HCT116 (cell line): Measurements from ENCODE around the gene KERA. TPM values are rescaled to one million over a fixed set of nuclear protein-coding genes. Genes with fewer than 3 reads are reported as not detected.

Experiments
- ATAC-seq: fragments of 200-7000 bp; cut with Tn5 transposase; 2 replicates; pipeline ENCODE4 v1.9.1; 2020; ENCODE audit warnings: mild to moderate bottlenecking, moderate library complexity
- BruUV-seq: library from RNA; stranded (reverse); fragments of 400-500 nt; replicated peaks from 2 replicates; lab custom pipeline; 2021; lab: Mats Ljungman, UMichigan
- CTCF ChIA-PET: fragments of 300-600 bp; sonication (Branson Sonifier 250); formaldehyde crosslinking; loops from one replicate; lab custom pipeline; 2021; ENCODE audit warnings: antibody characterized with exemption; lab: Charles Lee
- POLR2A ChIA-PET: fragments of 300-600, 350-600 bp; sonication (Branson Sonifier 250); formaldehyde crosslinking; loops from one replicate; lab custom pipeline; 2021; ENCODE audit warnings: antibody characterized with exemption; lab: Charles Lee
- RAD21 ChIA-PET, 2 experiments: fragments of 300-600 bp; sonication (Branson Sonifier 250); formaldehyde crosslinking; loops; one replicate each; lab custom pipeline; 2023; ENCODE audit warnings: low total read pairs in 2 of 2; ENCODE audit not compliant: uncharacterized antibody in 2 of 2, unreplicated experiment in 2 of 2, low non-redundant PET in 1 of 2; lab: Charles Lee
- DNase-seq: peaks from one replicate; pipeline ENCODE4 v3.0.0-alpha.2; 2010; ENCODE audit warnings: low read depth, low spot score
- H2AFZ ChIP-seq: fragments of 200-600 bp; shearing (Covaris generic), sonication (generic); 2 replicates; pipeline ENCODE4 v1.6.1; 2017; ENCODE audit warnings: low read depth, mixed run types, mixed read lengths, antibody characterized with exemption, low read length; ENCODE audit not compliant: poor library complexity, severe bottlenecking
- H3K27ac ChIP-seq: 2 replicates; pipeline ENCODE4 v1.5.1; 2012; ENCODE audit warnings: low read depth, low read length
- H3K27me3 ChIP-seq: fragments of 200-600 bp; sonication (generic); 2 replicates; pipeline ENCODE4 v1.6.1; 2016; ENCODE audit warnings: mixed run types, low read length, mixed read lengths; ENCODE audit not compliant: insufficient read depth
- H3K36me3 ChIP-seq, 2 experiments: fragments of 200-500 bp in 1 of 2; fragments of 200-600 bp in 1 of 2; sonication (Bioruptor generic) in 1 of 2; sonication (generic) in 1 of 2; 2 replicates each; pipeline versions ENCODE4 v1.5.1 to v1.6.1; 2014 to 2016; ENCODE audit warnings: low read length in 2 of 2, inconsistent platforms in 1 of 2, mixed read lengths in 1 of 2, mixed run types in 1 of 2; ENCODE audit not compliant: insufficient read depth in 2 of 2, control insufficient read depth in 1 of 2
- H3K4me1 ChIP-seq, 2 experiments: fragments of 200-600 bp in 1 of 2; sonication (generic) in 1 of 2; 2 replicates each; pipeline versions ENCODE4 v1.5.1 to v1.6.1; 2012 to 2017; ENCODE audit warnings: low read length in 2 of 2, inconsistent platforms in 1 of 2, mild to moderate bottlenecking in 1 of 2, mixed read lengths in 1 of 2, mixed run types in 1 of 2, moderate library complexity in 1 of 2; ENCODE audit not compliant: insufficient read depth in 2 of 2, control insufficient read depth in 1 of 2
- H3K4me2 ChIP-seq: fragments of 200-600 bp; sonication (generic); 2 replicates; pipeline ENCODE4 v1.6.1; 2017; ENCODE audit warnings: mixed run types, low read length, mixed read lengths
- H3K4me3 ChIP-seq, 2 experiments: fragments of 200-600 bp in 1 of 2; sonication (generic) in 1 of 2; replicated peaks in 1 of 2; 2 replicates each; pipeline ENCODE4 v1.5.1; 2011 to 2016; ENCODE audit warnings: low read length in 2 of 2, control low read depth in 1 of 2, low read depth in 1 of 2, mild to moderate bottlenecking in 1 of 2, mixed read lengths in 1 of 2, mixed run types in 1 of 2
- H3K79me2 ChIP-seq: fragments of 200-600 bp; sonication (generic); 2 replicates; pipeline ENCODE4 v1.6.1; 2017; ENCODE audit warnings: mild to moderate bottlenecking, mixed run types, low read length, moderate library complexity, mixed read lengths; ENCODE audit not compliant: insufficient read depth
- H3K9ac ChIP-seq: fragments of 200-600 bp; sonication (generic); 2 replicates; pipeline ENCODE4 v1.6.1; 2016; ENCODE audit warnings: low read length, mixed read lengths
- H3K9me2 ChIP-seq: fragments of 200-600 bp; sonication (generic), shearing (Covaris generic); 2 replicates; pipeline ENCODE4 v1.6.1; 2017; ENCODE audit warnings: mixed run types, mild to moderate bottlenecking, moderate library complexity; ENCODE audit not compliant: insufficient read depth
- H3K9me3 ChIP-seq, 2 experiments: fragments of 200-500 bp in 1 of 2; fragments of 200-600 bp in 1 of 2; sonication (Bioruptor generic) in 1 of 2; sonication (generic) in 1 of 2; 2 replicates each; pipeline ENCODE4 v1.6.1; 2014 to 2017; ENCODE audit warnings: low read length in 2 of 2, mixed read lengths in 2 of 2, inconsistent platforms in 1 of 2, low read depth in 1 of 2, mild to moderate bottlenecking in 1 of 2, mixed run types in 1 of 2, moderate library complexity in 1 of 2; ENCODE audit not compliant: control insufficient read depth in 1 of 2, insufficient read depth in 1 of 2
- H4K20me1 ChIP-seq: fragments of 200-600 bp; sonication (generic), shearing (Covaris generic); 2 replicates; pipeline ENCODE4 v1.6.1; 2017; ENCODE audit warnings: mixed run types, mild to moderate bottlenecking, moderate library complexity; ENCODE audit not compliant: insufficient read depth
- CBX3 ChIP-seq: IDR thresholded peaks from 2 replicates; pipeline ENCODE4 v1.6.1; 2012; ENCODE audit warnings: low read depth
- CEBPB ChIP-seq: IDR thresholded peaks from 2 replicates; pipeline ENCODE4 v1.6.1; 2012; ENCODE audit warnings: low read depth
- CTCF ChIP-seq, 3 experiments: fragments of 200-600 bp in 1 of 3; sonication (generic) in 1 of 3; IDR thresholded peaks in 2 of 3; conservative IDR thresholded peaks in 1 of 3; 2 replicates each; pipeline ENCODE4 v1.5.1; 2012 to 2017; ENCODE audit warnings: low read depth in 2 of 3, low read length in 2 of 3, antibody characterized with exemption in 1 of 3, borderline replicate concordance in 1 of 3, control low read depth in 1 of 3, mild to moderate bottlenecking in 1 of 3, mixed read lengths in 1 of 3, mixed run types in 1 of 3, moderate library complexity in 1 of 3; ENCODE audit not compliant: insufficient read depth in 1 of 3
- ELF1 ChIP-seq: IDR thresholded peaks from 2 replicates; pipeline ENCODE4 v1.6.1; 2012; ENCODE audit warnings: low read depth, borderline replicate concordance
- EZH2 ChIP-seq: fragments of 200-600 bp; sonication (generic); IDR thresholded peaks from 2 replicates; pipeline ENCODE4 v1.6.1; 2017; ENCODE audit warnings: antibody characterized with exemption, mixed run types
- REST ChIP-seq: IDR thresholded peaks from 2 replicates; pipeline ENCODE4 v1.6.1; 2012; ENCODE audit warnings: low read depth
- SIN3A ChIP-seq: IDR thresholded peaks from 2 replicates; pipeline ENCODE4 v1.6.1; 2012; ENCODE audit warnings: low read depth
- SP1 ChIP-seq: IDR thresholded peaks from 2 replicates; pipeline ENCODE4 v1.6.1; 2012; ENCODE audit warnings: low read depth
- SRF ChIP-seq: IDR thresholded peaks from 2 replicates; pipeline ENCODE4 v1.6.1; 2012; ENCODE audit warnings: low read depth
- TCF7L2 ChIP-seq: IDR thresholded peaks from 2 replicates; pipeline ENCODE4 v1.7.0; 2011; ENCODE audit warnings: borderline replicate concordance, inconsistent platforms; ENCODE audit not compliant: insufficient read depth, insufficient read length; ENCODE audit errors: extremely low read depth
- ZFX ChIP-seq: fragments of 450-650 bp; IDR thresholded peaks from 2 replicates; pipeline ENCODE4 v1.6.1; 2017
- intact Hi-C: fragments of 100-400 bp; cut with micrococcal nuclease; formaldehyde crosslinking; loops from 2 replicates; pipeline ENCODE4 v1.10.0; 2022
- total RNA-seq: library from RNA; stranded (reverse); gene quantifications from one replicate; pipeline ENCODE4 v1.2.1, GENCODE V29; 2021; ENCODE audit not compliant: unreplicated experiment

Gene KERA
- total RNA-seq, 1 experiment from 2014 or later: not detected

- H3K79me2 ChIP-seq: no peaks in the 10 kb centered on the region
- no peak overlapping the region for H3K9ac ChIP-seq
- no peak overlapping the region for H3K27ac ChIP-seq
- no peaks in the 10 kb centered on the region for H3K4me1 ChIP-seq
- no peak for DNase-seq
- no peak for ATAC-seq
- H4K20me1 ChIP-seq: no peaks in the 10 kb centered on the region
- no peaks in the 10 kb centered on the region for H3K36me3 ChIP-seq
- intact Hi-C loops: no loop called here
- H3K9me2 ChIP-seq: peaks cover 2% of the 10 kb centered on the region; the same call in 1 of the 2 replicates
- H2AFZ ChIP-seq: no peak overlapping the region
- TF ChIP-seq TCF7L2: no peak
- no TSS peak for BruUV-seq
- POLR2A ChIA-PET: no interaction called here
- no peak overlapping the region for H3K4me3 ChIP-seq
- no peak overlapping the region for H3K4me2 ChIP-seq
- H3K9me3 ChIP-seq: no peaks in the 10 kb centered on the region
- RAD21 ChIA-PET: no interaction called here
- CTCF ChIA-PET: no interaction called here
- no peaks in the 10 kb centered on the region for H3K27me3 ChIP-seq
Measured at GRCh38 chr12:91017043-91017442, 40.8 kb downstream of the KERA start.

GRCh38 chr12:91009319-91009950 is 48.4 kb downstream of the KERA start:
- no peak for DNase-seq
- Histone ChIP-seq H3K9me3 (no peaks in the 10 kb centered on the region), H3K4me1 (no peaks in the 10 kb centered on the region; a peak in 1 of 4 replicates), H3K27me3 (no peaks in the 10 kb centered on the region), H3K4me2 (no peak overlapping the region), H4K20me1 (no peaks in the 10 kb centered on the region), H3K36me3 (no peaks in the 10 kb centered on the region), H3K9me2 (no peaks in the 10 kb centered on the region), H3K4me3 (no peak overlapping the region), H2AFZ (no peak overlapping the region), H3K9ac (no peak overlapping the region), H3K79me2 (no peaks in the 10 kb centered on the region), H3K27ac (no peak overlapping the region)
- CTCF ChIA-PET: no interaction called here
- ATAC-seq: no peak
- no TSS peak for BruUV-seq
- RAD21 ChIA-PET: no interaction called here
- intact Hi-C loops: no loop called here
- POLR2A ChIA-PET: no interaction called here
- TF ChIP-seq ELF1 (no peak), SRF (no peak), SIN3A (no peak), SP1 (no peak), ZFX (no peak), CTCF (IDR thresholded peaks at IDR 0.05 in 2 of 3, conservative IDR thresholded peaks at IDR 0.05 in 1 of 3; ENCODE audit: borderline replicate concordance in 1 of 3, insufficient read depth in 1 of 3, low read depth in 2 of 3, low read length in 2 of 3) (no peak), CEBPB (no peak), EZH2 (no peak), CBX3 (no peak), REST (no peak)
- TF ChIP-seq, all 23 proteins: peak for 0
